DOHH2 (cell line): ENCODE data around the gene SLC1A2.

Experiments
- EZH2phosphoT487 ChIP-seq: fragments of 200-600 bp; sonication (generic); IDR thresholded peaks from 2 replicates; pipeline ENCODE4 v1.6.1; 2017; ENCODE audit warnings: borderline replicate concordance, mild to moderate bottlenecking, antibody characterized with exemption, low read length, moderate library complexity, mixed read lengths
- TF ChIP-seq, protein P1 (sequence below): fragments of 200-600 bp; sonication (generic); IDR thresholded peaks from one replicate; pipeline ENCODE4 v1.5.1; 2014; ENCODE audit warnings: antibody characterized with exemption, mild to moderate bottlenecking, low read depth, low read length; ENCODE audit not compliant: poor library complexity, severe bottlenecking

DNA sequence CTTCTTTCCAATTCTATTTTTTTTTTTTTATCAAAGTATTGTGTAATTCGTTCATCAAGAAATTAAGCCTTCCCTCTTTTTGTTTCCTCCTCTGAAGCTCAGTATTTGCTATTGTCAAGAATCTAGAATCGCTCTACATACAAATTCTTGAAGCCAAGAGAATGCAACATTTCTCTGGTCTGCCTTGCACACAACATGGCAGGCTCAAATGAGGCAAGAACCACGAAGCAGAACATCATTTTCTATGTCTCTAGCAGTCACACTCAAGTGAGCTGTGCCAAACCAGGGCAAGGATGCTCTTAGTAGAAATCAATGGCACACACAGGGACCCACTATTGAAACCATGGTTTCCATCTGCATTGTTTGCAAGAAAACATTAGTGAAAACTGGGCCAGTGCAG lies 46.7 kb upstream of the SLC1A2 start:
- TF ChIP-seq, protein P1, sequence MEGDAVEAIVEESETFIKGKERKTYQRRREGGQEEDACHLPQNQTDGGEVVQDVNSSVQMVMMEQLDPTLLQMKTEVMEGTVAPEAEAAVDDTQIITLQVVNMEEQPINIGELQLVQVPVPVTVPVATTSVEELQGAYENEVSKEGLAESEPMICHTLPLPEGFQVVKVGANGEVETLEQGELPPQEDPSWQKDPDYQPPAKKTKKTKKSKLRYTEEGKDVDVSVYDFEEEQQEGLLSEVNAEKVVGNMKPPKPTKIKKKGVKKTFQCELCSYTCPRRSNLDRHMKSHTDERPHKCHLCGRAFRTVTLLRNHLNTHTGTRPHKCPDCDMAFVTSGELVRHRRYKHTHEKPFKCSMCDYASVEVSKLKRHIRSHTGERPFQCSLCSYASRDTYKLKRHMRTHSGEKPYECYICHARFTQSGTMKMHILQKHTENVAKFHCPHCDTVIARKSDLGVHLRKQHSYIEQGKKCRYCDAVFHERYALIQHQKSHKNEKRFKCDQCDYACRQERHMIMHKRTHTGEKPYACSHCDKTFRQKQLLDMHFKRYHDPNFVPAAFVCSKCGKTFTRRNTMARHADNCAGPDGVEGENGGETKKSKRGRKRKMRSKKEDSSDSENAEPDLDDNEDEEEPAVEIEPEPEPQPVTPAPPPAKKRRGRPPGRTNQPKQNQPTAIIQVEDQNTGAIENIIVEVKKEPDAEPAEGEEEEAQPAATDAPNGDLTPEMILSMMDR, result no peak
- no peak for TF ChIP-seq EZH2phosphoT487
